ENCODE measurements around the gene AGK.

- no peak for TF ChIP-seq CTCF (IDR thresholded peaks at IDR 0.05)
- TF ChIP-seq EP300 (IDR thresholded peaks at IDR 0.05), result no peak
- TF ChIP-seq POLR2AphosphoS5 (IDR thresholded peaks at IDR 0.05), result no peak
- no peak for TF ChIP-seq POLR2A (IDR thresholded peaks at IDR 0.05)
Measured at GRCh38 chr7:141551782-141552181, 572 bp downstream of the AGK start.
